Urothelium cell line (cell line): ENCODE data around the gene FAM200A.
"Not testable (repeated sequence)": the region's sequence is repeated elsewhere in the genome, so short reads cannot be mapped to it uniquely, and the experiment has no call there.

Source experiments
- DNase-seq: peaks from one replicate; pipeline ENCODE4 v3.0.0; 2011; ENCODE audit warnings: low spot score, mixed read lengths
- FAIRE-seq: peaks from 2 replicates; lab custom pipeline; 2011; peaks lifted over from hg19 to GRCh38; lab: Jason Lieb, UNC

FAM200A gene

GRCh38 chr7:99560834-99561736 lies 9.2 kb upstream of the FAM200A start:
- FAIRE-seq, result no peak

GRCh38 chr7:99559175-99559915 lies 7.4 kb upstream of the FAM200A start:
- no peak for FAIRE-seq
- DNase-seq, result no peak

More at GRCh38 chr7:99560834-99561736, 9.2 kb upstream of the FAM200A start:
- DNase-seq, result no peak

GRCh38 chr7:99558306-99559174 lies 6.6 kb upstream of the FAM200A start, which contains the start of gene ZNF655:
Gene ZNF655, plus strand, starts transcription at chr7:99558642. Its CDS starts 1,918 bp downstream, at chr7:99560560.
- peak; percentile 32 for FAIRE-seq
- DNase-seq, result peak; percentile 99

- FAIRE-seq (no peak), DNase-seq (peak; percentile 37)
Observed at GRCh38 chr7:99557940-99558305, 6.0 kb upstream of the FAM200A start.

- DNase-seq (no peak), FAIRE-seq (no peak)
Observed at GRCh38 chr7:99557196-99557607, 5.3 kb upstream of the FAM200A start.

GRCh38 chr7:99554939-99555338 lies 3.0 kb upstream of the FAM200A start:
- FAIRE-seq (no peak), DNase-seq (no peak)

- no peak for DNase-seq
- no peak for FAIRE-seq
Observed at GRCh38 chr7:99553039-99553438, 1.1 kb upstream of the FAM200A start.

GRCh38 chr7:99551334-99551733 lies 580 bp downstream of the FAM200A start:
- FAIRE-seq (no peak), DNase-seq (no peak)

- not testable (repeated sequence) for FAIRE-seq, DNase-seq
Observed at GRCh38 chr7:99549545-99549944, 2.4 kb downstream of the FAM200A start.

- FAIRE-seq, DNase-seq: not testable (repeated sequence)
Observed at GRCh38 chr7:99545308-99545707, 6.6 kb downstream of the FAM200A start.

- DNase-seq (no peak), FAIRE-seq (no peak)
Observed at GRCh38 chr7:99543916-99544315, 8.0 kb downstream of the FAM200A start.

GRCh38 chr7:99543081-99543671 lies 8.7 kb downstream of the FAM200A start:
- FAIRE-seq (no peak), DNase-seq (no peak)

GRCh38 chr7:99541212-99541611 lies 10.7 kb downstream of the FAM200A start:
- FAIRE-seq, result no peak
- DNase-seq, result no peak

GRCh38 chr7:99540542-99540941 lies 11.4 kb downstream of the FAM200A start:
- FAIRE-seq (no peak), DNase-seq (no peak)

- no peak for FAIRE-seq
Observed at GRCh38 chr7:99539213-99539811, 12.6 kb downstream of the FAM200A start.

GRCh38 chr7:99535667-99536066 lies 16.2 kb downstream of the FAM200A start:
- DNase-seq (no peak), FAIRE-seq (no peak)

More at GRCh38 chr7:99539213-99539811, 12.6 kb downstream of the FAM200A start:
- no peak for DNase-seq

- DNase-seq, result no peak
- FAIRE-seq, result no peak
Observed at GRCh38 chr7:99531354-99531765, 20.6 kb downstream of the FAM200A start.

- DNase-seq (no peak), FAIRE-seq (no peak)
Observed at GRCh38 chr7:99525713-99526440, 26.0 kb downstream of the FAM200A start.

GRCh38 chr7:99521399-99521798 lies 30.5 kb downstream of the FAM200A start:
- no peak for DNase-seq
- no peak for FAIRE-seq
